HG03354 (cell line): ENCODE data around the gene FAM151A.

Experiments used
- ATAC-seq: cut with Tn5 transposase; IDR thresholded peaks from one replicate; pipeline ENCODE4 v1.9.1; 2021; ENCODE audit warnings: mild to moderate bottlenecking; ENCODE audit not compliant: unreplicated experiment, poor library complexity, severe bottlenecking

The FAM151A gene

GRCh38 chr1:54559771-54560231 is 63.5 kb downstream of the FAM151A start:
- no peak for ATAC-seq
